ENCODE measurements around the gene LRRC10.

DNA sequence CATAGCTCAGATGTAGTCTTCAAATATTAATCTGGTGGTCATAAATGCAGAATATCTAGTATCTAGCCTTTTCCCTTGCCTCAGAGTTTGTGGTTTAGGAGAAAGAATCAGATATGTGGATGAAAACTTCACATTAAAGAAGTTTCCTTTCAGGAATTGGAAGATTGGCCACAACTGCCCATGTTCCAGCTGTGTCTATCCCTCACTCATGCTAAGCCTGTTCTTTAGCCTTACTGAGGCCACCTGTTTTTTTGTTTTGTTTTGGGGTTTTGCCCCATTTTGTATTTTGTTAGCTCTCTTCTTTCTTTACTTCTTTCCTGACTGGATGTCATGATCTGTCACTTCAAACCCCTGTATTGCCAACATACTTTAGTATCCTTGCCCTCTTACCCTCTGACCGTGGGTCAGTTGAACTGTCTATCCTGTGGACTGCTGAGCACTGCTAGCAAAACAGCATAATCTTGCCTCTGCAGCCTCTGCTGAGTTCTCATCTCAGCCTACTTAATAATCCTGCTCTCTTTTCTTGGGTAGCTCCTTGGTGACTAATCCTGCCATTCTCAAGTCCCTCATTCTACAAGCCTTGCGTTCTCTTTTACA, 47.4 kb downstream of the LRRC10 start:
- TF ChIP-seq CTCF (IDR thresholded peaks at IDR 0.05) (no peak), POLR2AphosphoS5 (IDR thresholded peaks at IDR 0.05) (no peak), EP300 (IDR thresholded peaks at IDR 0.05) (no peak), POLR2A (IDR thresholded peaks at IDR 0.05) (no peak)

All from suprapubic skin (tissue), 4 donors.